ENCODE results near the gene KLHL2. TPM values are rescaled to one million over a fixed set of nuclear protein-coding genes. Genes with fewer than 3 reads are reported as not detected.
"Not testable (repeated sequence)": the region's sequence is repeated elsewhere in the genome, so short reads cannot be mapped to it uniquely, and the experiment has no call there.

KLHL2 gene
- total RNA-seq, 1 experiment from 2014 or later: 26.4 TPM

DNA sequence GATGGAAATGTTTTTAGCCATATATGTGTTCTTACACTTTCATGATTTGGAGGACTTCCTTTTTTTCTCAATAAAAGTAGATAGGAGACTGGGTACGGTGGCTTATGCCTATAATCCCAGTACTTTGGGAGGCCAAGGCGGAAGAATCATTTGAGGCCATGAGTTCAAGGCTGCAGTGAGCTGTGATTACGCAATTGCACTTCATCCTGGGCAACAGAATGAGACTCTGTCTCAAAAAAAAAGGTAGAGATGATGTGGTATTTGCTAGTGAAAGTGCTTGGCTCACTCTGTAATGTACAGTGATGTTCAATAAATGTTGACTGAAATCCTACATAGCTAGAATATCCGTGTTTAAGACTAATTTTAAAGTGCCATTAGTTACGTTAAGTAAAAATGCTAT is 27.4 kb downstream of the KLHL2 start:
- no peak overlapping the region for H3K27ac ChIP-seq
- no peaks in the 10 kb centered on the region for H3K9me3 ChIP-seq (ENCODE audit: insufficient read depth, low read depth)
- no peaks in the 10 kb centered on the region for H3K27me3 ChIP-seq (ENCODE audit: insufficient read depth, low read depth)
- H4K20me1 ChIP-seq (ENCODE audit: insufficient read depth): no peaks in the 10 kb centered on the region
- no peaks in the 10 kb centered on the region for H3K79me2 ChIP-seq (ENCODE audit: low read depth)
- ChIA-PET POLR2A (ENCODE audit: unreplicated experiment) (no interaction called here), CTCF (no interaction called here)
- H3K4me3 ChIP-seq: no peak overlapping the region
- intact Hi-C loops (cut with micrococcal nuclease; ENCODE audit: unreplicated experiment): no loop called here
- no peaks in the 10 kb centered on the region for H3K9me2 ChIP-seq (ENCODE audit: insufficient read depth)
- TF ChIP-seq CTCF (conservative IDR thresholded peaks at IDR 0.05) (no peak), EZH2 (IDR thresholded peaks at IDR 0.05; ENCODE audit: low read depth) (no peak)
- H2AFZ ChIP-seq: no peak overlapping the region
- H3F3A ChIP-seq (ENCODE audit: insufficient read depth, low read depth): no peaks in the 10 kb centered on the region
- BruUV-seq (replicated peaks): no TSS peak
- H3K4me2 ChIP-seq: no peak overlapping the region
- no peak for DNase-seq
- no peaks in the 10 kb centered on the region for H3K36me3 ChIP-seq (ENCODE audit: low read depth)
- no peaks in the 10 kb centered on the region for H3K4me1 ChIP-seq (replicated peaks; ENCODE audit: insufficient read depth)

DNA sequence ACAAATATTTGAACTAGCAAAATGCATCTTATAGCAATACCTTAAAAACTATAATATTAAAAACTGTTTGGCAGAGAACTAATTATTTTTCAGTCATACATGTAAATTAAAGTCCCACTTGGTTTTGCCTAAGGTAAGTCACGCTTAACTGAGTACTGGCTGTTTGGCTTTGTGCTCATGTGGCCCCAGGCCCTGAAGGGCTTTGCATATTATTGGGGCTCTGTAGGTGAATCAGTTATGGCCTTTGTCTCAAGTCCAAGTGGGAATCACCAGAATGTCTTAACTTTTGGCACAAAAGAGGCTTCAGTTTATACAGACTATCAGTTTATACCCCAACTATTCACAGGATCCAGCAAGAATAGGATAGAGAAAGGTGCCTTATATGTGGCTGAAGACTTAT is 29.5 kb downstream of the KLHL2 start:
- POLR2A ChIA-PET (ENCODE audit: unreplicated experiment); H3K9me3 ChIP-seq (ENCODE audit: insufficient read depth, low read depth); CTCF ChIA-PET; H4K20me1 ChIP-seq (ENCODE audit: insufficient read depth); H3K4me2 ChIP-seq; H3K79me2 ChIP-seq (ENCODE audit: low read depth); H3K4me1 ChIP-seq (replicated peaks; ENCODE audit: insufficient read depth); H3K27ac ChIP-seq; H3K9me2 ChIP-seq (ENCODE audit: insufficient read depth); intact Hi-C loops (cut with micrococcal nuclease; ENCODE audit: unreplicated experiment); H3K27me3 ChIP-seq (ENCODE audit: insufficient read depth, low read depth); H3K36me3 ChIP-seq (ENCODE audit: low read depth); H2AFZ ChIP-seq; H3F3A ChIP-seq (ENCODE audit: insufficient read depth, low read depth); H3K4me3 ChIP-seq; DNase-seq; BruUV-seq (replicated peaks): not testable (repeated sequence)

DNA sequence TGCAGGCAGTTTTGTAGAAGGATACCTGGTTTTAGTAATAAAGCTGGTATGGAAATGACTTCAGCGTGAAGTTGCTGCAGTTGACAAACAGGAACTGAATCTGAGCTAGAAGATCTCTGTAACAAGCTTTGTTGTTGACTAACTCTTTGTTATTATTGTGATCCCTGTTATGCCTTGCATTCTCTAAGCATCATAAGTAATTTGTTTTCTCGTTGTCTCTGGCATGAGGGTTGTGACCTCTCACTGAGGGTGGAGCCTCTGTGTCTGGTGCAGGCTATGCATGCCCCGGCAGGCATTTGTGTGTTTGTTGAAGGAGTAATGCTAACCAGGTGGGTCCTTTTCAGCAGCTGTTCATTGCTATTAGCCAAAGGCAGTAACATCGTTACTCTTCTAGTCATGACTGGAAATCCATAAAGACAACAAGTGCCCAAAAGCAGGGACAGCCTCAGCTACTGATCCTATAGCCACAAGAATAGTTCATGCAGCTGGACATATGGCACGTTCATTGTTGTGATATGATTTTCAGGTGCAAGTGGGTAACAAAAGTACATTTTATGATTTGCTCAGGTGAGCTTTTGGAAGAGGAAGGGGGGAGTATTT is 30.8 kb downstream of the KLHL2 start:
- CTCF ChIA-PET; H3K9me2 ChIP-seq (ENCODE audit: insufficient read depth); H3K27ac ChIP-seq: not testable (repeated sequence)

DNA sequence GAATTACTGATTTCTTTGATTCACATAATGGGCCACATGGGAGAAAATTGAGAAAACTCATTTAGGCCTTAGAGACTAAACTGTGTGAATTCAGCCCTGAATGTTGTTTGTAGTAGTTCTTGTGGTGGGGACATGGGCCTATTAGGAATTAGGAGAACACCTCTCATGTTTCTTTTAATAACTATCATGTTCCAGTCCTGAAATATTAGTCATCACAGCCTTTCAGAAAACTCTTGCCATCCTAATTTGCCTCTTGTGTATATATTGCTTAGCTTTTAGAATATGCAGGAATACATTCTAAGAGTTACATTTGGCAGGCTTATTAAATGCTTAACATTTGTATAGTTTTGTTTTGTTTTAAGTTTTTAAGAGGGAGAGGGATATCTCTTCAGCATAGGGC is 33.4 kb downstream of the KLHL2 start:
- POLR2A ChIA-PET (ENCODE audit: unreplicated experiment); H3K4me3 ChIP-seq; DNase-seq; H3K27ac ChIP-seq; H2AFZ ChIP-seq; CTCF ChIA-PET; H3F3A ChIP-seq (ENCODE audit: insufficient read depth, low read depth); intact Hi-C loops (cut with micrococcal nuclease; ENCODE audit: unreplicated experiment); H4K20me1 ChIP-seq (ENCODE audit: insufficient read depth); H3K9me2 ChIP-seq (ENCODE audit: insufficient read depth); H3K4me2 ChIP-seq; H3K27me3 ChIP-seq (ENCODE audit: insufficient read depth, low read depth); H3K9me3 ChIP-seq (ENCODE audit: insufficient read depth, low read depth); H3K36me3 ChIP-seq (ENCODE audit: low read depth); BruUV-seq (replicated peaks); H3K79me2 ChIP-seq (ENCODE audit: low read depth); H3K4me1 ChIP-seq (replicated peaks; ENCODE audit: insufficient read depth): not testable (repeated sequence)

More for the DNA sequence above, 30.8 kb downstream of the KLHL2 start:
- H3K27me3 ChIP-seq (ENCODE audit: insufficient read depth, low read depth); H3F3A ChIP-seq (ENCODE audit: insufficient read depth, low read depth); intact Hi-C loops (cut with micrococcal nuclease; ENCODE audit: unreplicated experiment); H3K9me3 ChIP-seq (ENCODE audit: insufficient read depth, low read depth); BruUV-seq (replicated peaks); H3K4me2 ChIP-seq; H3K4me3 ChIP-seq; H3K4me1 ChIP-seq (replicated peaks; ENCODE audit: insufficient read depth); H2AFZ ChIP-seq; H3K79me2 ChIP-seq (ENCODE audit: low read depth); H4K20me1 ChIP-seq (ENCODE audit: insufficient read depth); H3K36me3 ChIP-seq (ENCODE audit: low read depth); DNase-seq; POLR2A ChIA-PET (ENCODE audit: unreplicated experiment): not testable (repeated sequence)

GRCh38 chr4:165244148-165244547 is 36.8 kb downstream of the KLHL2 start:
- H3K79me2 ChIP-seq (ENCODE audit: low read depth); H3K27me3 ChIP-seq (ENCODE audit: insufficient read depth, low read depth); POLR2A ChIA-PET (ENCODE audit: unreplicated experiment); H3K9me3 ChIP-seq (ENCODE audit: insufficient read depth, low read depth); DNase-seq; H3K9me2 ChIP-seq (ENCODE audit: insufficient read depth); H3K4me1 ChIP-seq (replicated peaks; ENCODE audit: insufficient read depth); BruUV-seq (replicated peaks); H3K4me3 ChIP-seq; intact Hi-C loops (cut with micrococcal nuclease; ENCODE audit: unreplicated experiment); H3K36me3 ChIP-seq (ENCODE audit: low read depth); H3K27ac ChIP-seq; H4K20me1 ChIP-seq (ENCODE audit: insufficient read depth); H3F3A ChIP-seq (ENCODE audit: insufficient read depth, low read depth); H2AFZ ChIP-seq; CTCF ChIA-PET; H3K4me2 ChIP-seq: not testable (repeated sequence)

- H3K9me2 ChIP-seq (ENCODE audit: insufficient read depth); H3K4me3 ChIP-seq; H3K27me3 ChIP-seq (ENCODE audit: insufficient read depth, low read depth); intact Hi-C loops (cut with micrococcal nuclease; ENCODE audit: unreplicated experiment); CTCF ChIA-PET; POLR2A ChIA-PET (ENCODE audit: unreplicated experiment); H2AFZ ChIP-seq; H3K4me1 ChIP-seq (replicated peaks; ENCODE audit: insufficient read depth); H3K36me3 ChIP-seq (ENCODE audit: low read depth); H3F3A ChIP-seq (ENCODE audit: insufficient read depth, low read depth); DNase-seq; BruUV-seq (replicated peaks); H4K20me1 ChIP-seq (ENCODE audit: insufficient read depth); H3K27ac ChIP-seq; H3K4me2 ChIP-seq; H3K79me2 ChIP-seq (ENCODE audit: low read depth); H3K9me3 ChIP-seq (ENCODE audit: insufficient read depth, low read depth): not testable (repeated sequence)
Observed at GRCh38 chr4:165244587-165245186, 37.3 kb downstream of the KLHL2 start.

All from PC-9 (cell line).